NCI-H526 (cell line): ENCODE results near the gene CROCC.

Experiments used
- DNase-seq, 2 experiments: peaks; one replicate each; lab custom pipeline; 2025; lab: John Stamatoyannopoulos, UW

The CROCC gene

DNA sequence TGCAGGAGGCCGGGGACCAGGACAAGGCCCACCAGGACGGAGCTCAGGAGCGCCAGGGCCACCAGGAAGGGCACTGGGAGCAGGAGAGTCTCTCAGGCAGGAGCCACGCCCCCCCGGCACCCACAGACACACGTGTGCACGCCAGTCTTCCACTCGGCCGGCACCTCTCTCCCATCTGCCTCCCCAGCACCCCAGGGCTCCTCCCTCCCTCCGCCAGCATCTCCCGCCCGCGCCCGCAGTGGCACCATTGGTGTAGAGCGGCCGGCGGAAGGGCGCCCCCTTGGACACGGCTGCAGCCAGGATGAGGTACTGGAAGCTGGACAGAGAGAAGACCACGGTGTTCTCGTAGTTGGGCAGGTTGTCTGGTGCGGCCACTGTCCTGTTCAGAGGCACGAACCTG is 64.8 kb downstream of the CROCC start:
- no peak for DNase-seq

DNA sequence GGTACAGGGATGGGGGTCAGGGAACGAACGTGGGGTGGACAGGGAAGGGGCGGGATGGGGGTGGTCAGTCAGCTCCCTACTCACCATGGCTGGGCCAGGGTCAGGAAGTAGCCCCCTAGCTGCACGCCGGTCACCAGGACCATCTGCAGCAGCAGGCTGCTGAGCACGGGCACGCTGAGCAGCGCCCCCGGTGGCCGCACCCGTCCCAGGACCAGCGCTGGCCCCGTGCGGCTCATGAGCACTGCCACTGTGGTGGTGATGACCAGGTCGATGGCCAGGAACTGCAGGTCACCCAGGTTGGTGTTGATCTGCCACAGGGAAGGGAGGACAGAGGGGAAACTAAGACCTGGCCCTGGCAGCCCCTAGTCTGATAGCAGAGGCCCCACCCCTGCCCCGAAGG is 65.2 kb downstream of the CROCC start:
- DNase-seq = no peak

GRCh38 chr1:16988210-16988609 is 66.5 kb downstream of the CROCC start:
- DNase-seq = no peak

DNA sequence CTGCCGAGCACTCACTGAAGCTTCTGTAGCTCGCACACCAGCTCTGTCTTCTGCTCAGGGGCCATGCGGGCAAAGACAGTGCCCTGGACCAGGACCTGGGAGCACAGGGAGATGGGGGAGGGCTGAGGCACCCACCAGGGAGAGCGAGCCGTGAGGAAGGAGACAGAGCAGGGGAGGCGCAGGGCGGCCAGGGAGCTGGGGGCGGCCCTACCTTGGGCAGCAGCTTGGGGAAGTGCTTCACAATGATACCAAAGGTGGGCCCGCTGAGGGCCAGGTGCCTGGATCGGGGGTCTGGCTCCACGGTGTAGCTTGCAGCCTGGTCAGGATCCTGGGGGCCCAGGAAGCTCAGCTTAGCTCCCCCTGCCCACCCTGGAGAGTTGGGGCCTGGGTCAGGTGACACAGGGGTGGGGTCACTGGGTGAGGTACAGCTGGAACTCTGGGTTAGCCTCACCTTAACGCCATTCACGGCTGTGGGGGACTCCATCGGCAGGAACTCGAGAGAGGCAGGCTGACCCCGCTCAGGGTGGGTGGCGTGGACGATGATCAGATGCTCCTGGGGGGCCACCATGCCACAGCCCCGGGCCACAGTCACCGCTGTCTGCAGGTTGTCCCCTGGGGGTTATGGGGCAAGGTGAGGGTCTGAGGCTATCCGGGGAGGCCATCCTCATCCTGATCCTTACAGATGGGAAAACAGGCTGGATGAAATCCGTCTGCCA is 68.1 kb downstream of the CROCC start:
- no peak for DNase-seq

DNA sequence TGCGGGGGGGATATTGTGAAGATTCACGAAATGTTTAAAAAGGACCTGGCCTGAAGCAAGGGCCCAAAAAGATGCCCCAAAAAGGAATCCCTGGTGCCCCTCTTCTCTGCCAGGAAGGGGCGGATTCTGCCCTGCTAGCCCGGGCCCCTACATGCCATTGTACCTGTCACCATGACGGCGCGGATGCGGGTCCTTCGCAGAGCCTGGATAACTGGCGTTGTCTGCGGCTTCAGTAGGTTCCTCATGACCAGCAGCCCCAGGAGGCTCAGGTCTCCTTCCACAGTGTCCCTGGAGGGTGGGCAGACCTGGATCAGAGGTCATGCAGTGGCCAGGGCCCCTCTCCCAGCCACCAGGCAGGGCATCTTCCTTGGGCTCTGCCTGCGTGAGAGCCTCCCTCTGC is 69.8 kb downstream of the CROCC start:
- DNase-seq = no peak

DNA sequence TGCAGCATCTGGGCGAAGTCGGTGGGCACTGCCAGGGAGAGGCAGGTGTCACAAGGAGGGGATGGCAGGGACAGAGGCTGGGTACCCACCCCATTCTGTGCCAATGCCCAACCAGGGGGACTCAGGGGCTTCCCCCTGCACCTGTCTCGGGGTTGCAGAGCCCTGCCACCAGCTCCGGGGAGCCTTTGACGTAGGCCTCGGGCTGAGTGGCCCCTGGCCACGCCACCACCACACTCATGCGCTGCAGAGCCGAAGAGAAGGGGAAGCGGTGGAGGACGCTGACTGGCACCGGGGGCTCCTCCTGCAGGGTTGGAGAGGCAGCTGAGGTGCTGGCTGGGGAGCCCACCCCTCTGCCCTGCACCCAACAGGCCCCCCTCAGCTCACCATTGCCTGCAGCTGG is 70.4 kb downstream of the CROCC start:
- no peak for DNase-seq

DNA sequence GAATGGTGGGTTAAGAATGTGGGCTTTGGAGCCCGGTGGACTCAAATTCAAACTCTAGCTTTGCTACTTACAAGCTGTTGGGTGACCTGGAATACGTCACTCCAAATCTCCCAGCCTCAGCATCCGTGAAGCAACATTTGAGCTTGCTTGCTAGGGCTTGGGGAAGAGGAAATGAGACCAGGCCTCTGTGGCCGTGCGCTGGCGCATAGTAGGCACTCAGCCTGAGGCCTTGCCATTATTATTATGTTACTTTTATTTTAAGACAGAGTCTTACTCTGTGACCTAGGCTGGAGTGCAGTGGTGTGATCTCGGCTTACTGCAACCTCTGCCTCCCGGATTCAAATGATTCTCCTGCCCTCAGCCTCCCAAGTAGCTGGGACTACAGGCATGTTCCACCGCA is 70.9 kb downstream of the CROCC start:
- no peak for DNase-seq

DNA sequence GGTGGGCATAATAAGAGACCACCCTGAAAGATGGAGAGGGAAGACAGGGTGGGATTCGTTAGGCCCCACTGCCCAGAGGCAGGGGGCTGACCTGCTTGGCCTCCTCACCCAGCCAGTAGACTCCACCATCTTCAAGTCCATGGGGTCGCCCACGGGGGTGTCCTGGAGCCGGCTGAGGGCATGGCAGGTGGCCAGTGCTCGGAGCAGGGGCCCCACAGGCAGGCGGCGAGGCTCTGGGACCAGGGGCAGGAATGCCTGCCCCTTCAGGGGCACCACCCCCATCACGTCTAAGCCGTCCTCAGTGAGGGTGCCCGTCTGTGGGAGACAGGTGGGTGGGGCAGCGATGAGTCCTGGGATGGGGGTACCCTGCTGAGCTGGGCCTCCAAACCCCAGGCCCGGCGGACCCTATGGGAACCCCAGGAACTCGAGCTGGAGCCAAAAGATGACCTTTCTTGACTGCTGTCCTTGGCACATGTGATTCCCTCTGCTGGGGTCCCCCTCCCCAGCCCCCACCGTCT is 71.8 kb downstream of the CROCC start:
- DNase-seq = no peak

DNA sequence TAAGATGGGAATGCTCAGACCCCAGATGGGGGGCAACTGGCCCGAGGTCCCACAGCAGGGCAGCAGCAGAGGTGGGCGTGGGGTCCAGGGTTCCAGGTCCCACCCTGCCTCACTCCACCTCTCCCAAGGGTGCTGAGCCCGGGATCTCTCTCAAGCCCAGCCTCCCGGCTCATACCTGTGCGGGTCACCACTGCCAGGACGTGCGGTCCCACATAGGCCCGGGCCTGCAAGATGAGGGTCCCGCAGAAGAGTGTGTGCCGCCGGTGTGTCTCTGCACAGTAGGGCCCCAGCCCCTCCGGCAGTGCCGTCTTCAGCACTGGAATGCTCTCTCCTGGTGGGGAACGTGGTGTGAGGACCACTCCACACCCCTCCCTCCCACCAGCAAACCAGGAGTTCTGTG is 75.1 kb downstream of the CROCC start:
- DNase-seq = no peak

DNA sequence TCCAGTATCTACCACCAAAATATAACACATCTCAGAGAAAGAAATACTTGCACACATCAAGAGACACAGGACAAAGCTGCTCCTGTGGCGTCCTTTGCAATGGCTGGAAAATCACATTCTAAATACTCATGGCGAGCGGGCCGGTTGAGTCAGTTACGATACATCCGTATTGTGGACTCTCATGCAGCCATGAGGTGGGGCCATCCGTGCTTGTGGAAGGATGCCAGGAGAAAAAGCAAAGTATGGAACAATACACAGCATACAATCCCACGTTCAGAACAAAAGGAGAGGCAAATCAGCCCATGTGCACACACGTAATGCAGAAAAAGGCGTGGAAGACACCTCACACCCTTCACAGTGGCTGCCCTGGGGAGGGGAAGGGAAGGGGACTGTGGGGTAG is 76.9 kb downstream of the CROCC start:
- no peak for DNase-seq

DNA sequence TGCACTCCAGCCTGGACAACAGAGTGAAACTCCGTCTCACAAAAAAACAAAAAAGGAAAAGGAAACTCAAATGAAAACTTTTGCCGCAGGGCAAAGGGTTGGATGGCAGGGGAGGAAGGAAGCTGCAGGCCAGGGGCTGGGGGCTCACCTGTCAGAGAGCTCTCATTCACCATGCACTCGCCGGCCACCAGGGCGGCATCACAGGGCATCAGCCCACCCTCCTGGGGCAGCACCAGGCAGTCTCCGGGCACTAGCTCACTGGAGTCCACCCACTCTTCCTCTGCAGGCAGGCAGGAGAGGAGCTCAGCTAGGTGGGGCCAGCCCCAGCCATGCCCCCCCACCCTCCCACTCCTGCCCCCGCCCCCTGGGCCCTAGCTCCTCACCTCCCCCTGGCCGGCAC is 78.1 kb downstream of the CROCC start:
- DNase-seq = no peak

- no peak for DNase-seq
Measured at GRCh38 chr1:17001760-17002523, 80.2 kb downstream of the CROCC start.

DNA sequence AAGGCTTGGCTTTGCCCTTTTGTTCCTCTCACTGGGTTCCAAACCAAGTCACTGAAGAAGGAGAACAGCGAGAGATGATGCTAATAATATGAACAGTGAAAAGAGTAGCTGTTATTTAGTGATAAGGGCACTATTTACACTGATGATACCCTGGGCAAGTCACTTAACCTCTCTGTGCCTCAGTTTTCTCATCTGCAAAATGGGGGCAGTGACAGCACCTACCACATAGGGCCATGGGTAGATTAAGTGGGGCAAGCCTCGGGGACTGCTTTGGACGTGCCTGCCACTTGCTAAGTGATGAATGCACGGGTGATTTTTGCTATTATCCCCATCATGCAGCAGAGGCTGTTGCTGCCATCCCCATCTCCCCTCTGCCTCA is 80.8 kb downstream of the CROCC start:
- DNase-seq = no peak

GRCh38 chr1:17004466-17005364 is 83.0 kb downstream of the CROCC start:
- no peak for DNase-seq

DNA sequence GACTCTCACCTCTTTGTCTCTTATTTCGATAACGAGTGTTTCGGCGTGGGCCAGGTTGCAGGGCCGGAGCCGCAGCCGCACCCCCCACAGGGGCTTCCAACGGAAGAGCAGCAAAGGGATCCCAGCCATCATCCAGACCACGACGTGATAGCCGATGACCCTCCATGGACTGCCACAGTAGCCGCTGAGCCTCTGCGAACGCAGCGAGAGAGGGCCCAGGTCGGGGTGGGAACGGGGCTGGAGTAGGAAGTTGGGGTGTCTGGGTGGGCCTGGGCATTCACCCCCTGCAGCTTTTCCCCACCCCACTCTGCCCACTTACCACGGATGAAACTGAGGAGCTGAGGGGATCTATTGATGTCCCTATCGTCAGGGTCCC is 83.6 kb downstream of the CROCC start:
- DNase-seq = no peak

DNA sequence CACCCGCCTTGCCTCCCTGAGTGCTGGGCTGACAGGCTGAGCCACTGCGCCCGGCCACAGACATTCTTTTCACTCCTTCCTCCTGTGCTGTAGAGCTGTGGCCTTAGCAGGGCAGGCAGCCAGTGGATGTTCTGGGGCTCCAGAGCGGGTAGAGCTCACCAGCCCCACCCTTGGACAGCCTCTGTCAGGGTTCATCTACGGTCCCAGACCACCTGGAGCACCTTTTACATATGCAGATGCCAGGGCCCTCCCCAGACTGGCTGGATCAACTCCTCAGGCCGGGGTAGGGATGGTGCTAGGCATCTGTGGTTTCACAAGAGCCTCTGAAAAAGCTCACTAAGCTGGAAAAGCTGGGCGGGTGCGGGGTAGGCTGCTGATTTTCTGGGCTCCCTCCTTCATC is 85.4 kb downstream of the CROCC start:
- DNase-seq = no peak

GRCh38 chr1:17008208-17008855 is 86.6 kb downstream of the CROCC start:
- no peak for DNase-seq

- no peak for DNase-seq
Measured at GRCh38 chr1:17009706-17010105, 88.0 kb downstream of the CROCC start.

GRCh38 chr1:17011092-17011438 is 89.3 kb downstream of the CROCC start:
- DNase-seq = peak in 1 of 2 experiments; percentile 3

- peak; percentile 73 to 97 for DNase-seq
Measured at GRCh38 chr1:17011439-17012307, 89.9 kb downstream of the CROCC start, which contains the start of gene ATP13A2. TSS of gene ATP13A2 (minus strand) at chr1:17011928. CDS start at chr1:17011738, 190 bp downstream.
